Dedifferentiated amniotic fluid mesenchymal stem cell (primary cell): Measurements from ENCODE around the gene SMOC2.
"Not testable (repeated sequence)": the region's sequence is repeated elsewhere in the genome, so short reads cannot be mapped to it uniquely, and the experiment has no call there.

Source experiments
- DNase-seq: peaks from one replicate; pipeline ENCODE4 v3.0.0-alpha.2; 2016; ENCODE audit errors: extremely low spot score

Gene SMOC2

DNA sequence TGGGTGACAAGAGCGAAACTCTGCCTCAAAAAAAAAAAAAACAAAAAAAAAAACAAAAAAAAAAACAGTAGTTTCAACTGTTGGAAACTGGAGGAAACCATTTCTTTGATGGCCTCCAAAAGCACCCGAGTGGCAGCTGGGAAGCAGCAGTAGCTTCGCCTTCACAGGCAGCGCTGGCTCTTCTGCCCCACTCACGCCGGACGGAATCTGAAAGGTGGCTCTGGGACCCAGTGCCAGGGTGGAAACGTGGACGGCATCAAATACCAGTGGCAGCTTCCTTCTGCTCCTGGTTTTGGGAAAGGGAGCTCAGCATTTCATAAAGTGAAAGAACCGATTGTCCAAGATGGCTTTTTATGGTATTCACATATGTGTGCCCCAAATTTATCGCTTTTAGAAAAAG, 159.4 kb downstream of the SMOC2 start:
- no peak for DNase-seq

DNA sequence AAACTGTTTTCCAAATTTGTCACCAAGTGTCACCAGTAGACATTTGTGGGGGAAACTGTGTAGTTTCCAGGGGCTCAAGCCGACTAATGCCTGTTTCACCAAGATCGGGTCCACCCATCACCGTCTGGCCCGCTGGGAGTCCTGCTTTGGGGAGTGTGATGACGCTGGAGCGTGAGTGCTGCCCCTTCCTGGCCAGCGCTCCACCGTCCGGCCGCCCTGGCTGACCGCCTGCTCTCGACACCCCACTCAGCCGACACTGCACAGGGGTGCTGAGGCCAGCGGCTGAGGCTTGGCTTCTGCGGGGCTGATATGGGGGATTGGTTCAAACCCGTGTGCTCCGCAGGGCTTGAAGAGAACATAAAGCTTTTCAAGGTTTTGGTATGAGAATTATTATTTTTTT, 160.1 kb downstream of the SMOC2 start:
- DNase-seq = no peak

DNA sequence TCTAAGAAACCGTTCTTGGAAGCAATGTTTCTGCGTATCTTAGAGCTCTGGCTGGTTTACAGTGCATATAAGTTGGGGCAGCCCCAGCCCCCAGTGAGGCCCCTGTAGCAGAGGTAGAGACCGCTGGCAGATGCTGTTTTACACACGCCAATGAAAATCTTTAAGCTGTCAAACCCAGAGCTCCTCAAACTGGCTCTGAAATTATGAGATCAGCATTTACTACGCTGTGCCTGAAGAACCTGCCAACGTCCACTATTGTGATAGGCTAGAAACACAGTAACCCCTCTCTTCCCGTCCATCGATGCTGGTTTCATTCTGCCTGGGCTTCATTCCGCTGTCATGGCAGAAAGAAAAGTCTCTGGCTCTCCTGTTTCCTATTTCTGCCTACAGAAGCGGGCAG, 160.6 kb downstream of the SMOC2 start:
- DNase-seq = no peak

DNA sequence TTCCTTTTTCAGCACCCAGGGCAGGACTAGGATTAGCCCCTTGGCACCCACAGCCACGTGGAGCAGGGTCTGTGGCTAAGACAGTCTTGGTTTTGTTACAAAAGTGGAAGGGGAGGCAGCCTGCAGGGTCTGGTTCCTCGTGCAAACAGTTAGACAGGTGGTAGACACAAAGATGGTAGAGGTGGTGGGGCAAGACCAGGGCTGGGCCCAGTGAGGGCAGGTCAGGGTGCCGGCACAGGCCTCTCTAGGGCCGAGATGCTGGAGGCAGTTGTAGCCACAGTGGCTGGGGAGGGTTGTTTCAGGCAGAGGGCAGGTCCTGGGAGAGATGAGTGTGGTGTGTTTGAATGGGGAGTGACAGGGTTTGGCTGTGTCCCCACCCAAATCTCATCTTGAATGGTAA, 161.6 kb downstream of the SMOC2 start:
- no peak for DNase-seq

DNA sequence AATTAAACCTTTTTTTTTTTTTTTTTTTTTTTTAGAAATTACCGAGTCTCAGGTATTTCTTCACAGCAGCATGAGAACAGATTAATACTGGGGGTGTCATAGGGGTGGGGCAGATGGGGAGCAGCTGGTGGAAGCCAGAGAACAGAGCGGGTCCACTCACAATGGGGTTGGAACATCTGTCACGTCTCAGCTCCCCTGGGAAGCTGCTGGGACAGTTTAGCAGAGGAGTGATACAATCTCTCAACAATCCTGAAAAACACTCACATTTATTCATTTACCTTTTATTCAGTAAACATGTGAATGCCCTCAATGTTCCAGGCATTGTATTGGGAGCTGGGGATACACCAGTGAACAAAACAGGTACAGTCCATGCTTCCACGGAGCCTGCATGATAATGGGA, 162.2 kb downstream of the SMOC2 start:
- DNase-seq = no peak

DNA sequence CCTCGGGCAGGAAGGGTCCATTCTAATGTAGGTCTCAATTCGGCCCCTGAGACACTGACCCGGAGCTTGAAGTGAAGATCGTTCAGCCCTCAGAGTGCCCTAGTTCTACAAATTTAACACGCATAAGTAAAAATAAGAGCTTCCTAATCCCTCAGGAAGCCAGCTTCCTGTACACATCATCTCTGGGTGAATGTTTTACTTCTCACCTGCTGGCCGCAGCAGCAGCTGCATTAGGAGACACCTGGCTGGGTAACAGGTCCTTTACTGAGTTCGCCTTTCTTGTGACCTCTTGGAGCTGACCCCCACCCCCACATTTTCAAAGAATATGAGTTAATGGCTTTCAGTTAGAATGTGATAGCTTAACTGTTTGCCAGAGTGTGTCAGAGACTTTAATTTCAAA, 165.0 kb downstream of the SMOC2 start:
- no peak for DNase-seq

DNA sequence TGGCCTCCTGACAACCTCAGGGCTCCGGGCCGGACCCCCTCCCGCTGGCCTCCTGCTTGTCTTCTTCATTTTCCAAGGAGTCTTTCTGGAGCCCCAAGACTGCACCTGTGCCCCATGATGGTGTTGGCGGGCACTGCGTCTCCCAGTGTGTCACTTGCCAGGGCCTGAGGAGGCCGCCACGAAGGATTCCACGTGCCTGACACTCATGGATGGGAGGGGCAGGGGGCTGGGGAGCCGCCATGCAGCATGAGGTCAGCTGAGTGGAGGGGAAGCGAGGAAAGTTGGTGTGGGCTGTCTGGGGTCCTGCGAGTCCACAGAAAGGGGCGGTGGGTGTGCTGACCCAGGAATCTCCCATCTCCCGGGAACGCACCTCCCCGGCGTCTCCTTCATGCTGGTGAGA, 165.7 kb downstream of the SMOC2 start:
- DNase-seq = no peak

DNA sequence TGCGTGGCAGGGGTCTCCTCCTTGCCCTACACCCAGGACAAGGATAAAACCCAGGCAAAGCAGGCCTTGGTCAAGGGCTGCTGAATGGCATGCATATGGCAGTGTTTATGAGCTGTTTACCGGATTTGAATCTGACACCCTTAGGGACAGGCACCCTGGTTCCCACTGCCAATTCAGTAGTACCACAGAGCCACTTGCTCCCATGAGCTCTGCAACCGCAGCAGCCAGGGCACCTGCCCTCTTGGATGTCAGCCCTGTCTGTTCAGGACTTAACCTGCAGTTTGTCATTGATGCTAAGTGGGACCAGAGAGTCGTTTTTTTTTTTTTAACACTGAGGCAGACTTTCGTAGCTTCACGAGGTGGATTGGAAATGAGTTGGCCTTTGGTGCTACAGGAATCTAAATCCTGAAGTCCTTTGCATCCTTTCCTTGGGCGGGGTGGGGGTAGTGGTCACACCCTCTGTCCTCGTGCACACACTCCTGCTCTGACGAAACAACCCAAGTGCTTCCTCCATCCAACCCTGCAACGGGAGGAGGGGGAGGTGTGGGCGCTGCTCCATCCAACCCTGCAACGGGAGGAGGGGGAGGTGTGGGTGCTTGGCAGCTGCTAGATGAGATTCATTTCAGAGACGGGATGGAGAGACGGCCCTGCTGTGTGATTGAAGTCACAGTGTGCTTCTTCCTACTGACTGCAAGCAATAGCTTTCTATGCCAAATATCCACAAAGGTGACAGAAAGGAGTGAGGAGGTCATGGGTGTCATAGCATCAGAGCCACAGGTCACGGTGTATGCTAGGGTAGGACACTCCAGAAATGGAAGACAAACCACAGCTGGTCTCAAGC, 166.5 kb downstream of the SMOC2 start:
- no peak for DNase-seq

DNA sequence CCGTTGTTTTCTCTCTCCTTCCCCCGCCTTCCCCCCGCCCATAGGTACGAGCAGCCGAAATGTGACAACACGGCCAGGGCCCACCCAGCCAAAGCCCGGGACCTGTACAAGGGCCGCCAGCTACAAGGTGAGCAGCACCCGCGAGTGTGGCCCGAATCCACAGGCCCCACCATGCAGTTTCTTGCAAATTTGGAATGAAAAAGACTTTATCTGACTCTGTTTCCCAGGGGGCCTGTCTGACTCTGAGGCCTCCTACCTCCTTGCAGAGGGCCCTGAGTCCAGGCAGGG, 167.1 kb downstream of the SMOC2 start:
- no peak for DNase-seq

DNA sequence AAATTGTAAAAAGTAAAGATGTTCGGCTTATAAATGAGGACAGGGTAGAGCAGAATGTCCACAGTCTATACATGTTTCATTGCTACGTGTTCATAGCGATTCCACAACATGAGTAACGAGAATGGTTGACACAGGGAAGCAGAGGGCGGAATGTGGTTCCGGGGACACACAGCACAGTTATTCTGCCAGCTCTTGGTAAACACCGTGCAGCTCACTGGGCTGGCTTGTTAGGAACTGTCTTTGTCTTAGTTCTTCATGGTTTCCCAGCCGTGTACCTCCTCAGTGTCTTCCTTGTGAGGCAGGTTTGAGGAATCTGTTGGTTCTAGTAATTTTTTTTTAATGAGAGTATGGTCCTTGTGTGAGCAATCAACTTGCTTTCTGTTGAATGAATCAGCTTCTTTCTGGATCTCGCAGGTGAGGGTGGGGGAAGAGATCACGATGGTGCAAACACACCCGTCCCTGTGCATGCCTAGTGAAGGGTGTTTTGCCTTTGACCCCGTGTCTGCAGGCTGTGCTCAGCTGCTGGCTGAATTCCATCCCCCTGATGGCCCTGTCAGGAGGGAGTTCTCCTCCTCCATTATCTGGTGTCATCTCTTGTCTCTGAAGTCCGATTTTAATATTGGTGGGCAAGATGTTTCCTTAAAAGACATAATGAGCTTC, 168.2 kb downstream of the SMOC2 start:
- DNase-seq = no peak

DNA sequence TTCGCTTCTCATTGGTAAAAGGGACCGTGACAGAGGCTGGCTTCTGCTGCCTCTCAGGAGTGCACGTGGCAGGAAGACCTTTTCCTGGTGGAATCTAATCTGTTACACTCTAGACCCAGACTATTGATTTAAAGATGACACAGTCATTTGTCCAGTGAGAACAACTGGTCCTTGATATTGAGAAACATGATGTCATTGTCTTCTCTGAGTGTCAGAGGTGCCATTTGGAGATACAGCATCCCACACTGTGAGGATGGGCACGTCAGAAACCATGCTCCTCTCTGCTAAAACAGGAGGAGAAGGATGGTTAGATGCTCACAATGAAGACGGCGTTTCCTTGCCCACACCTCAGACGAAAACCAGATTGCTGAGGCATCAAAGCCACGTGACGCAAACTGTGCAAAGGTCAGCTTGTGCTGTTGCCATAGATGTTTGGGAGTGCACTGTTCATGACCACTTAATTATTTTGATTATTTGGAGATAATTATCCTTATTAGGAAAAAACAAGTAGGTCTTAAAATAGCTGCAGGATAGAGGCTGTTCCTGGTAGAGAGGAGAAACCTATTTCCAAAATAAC, 169.0 kb downstream of the SMOC2 start:
- no peak for DNase-seq

DNA sequence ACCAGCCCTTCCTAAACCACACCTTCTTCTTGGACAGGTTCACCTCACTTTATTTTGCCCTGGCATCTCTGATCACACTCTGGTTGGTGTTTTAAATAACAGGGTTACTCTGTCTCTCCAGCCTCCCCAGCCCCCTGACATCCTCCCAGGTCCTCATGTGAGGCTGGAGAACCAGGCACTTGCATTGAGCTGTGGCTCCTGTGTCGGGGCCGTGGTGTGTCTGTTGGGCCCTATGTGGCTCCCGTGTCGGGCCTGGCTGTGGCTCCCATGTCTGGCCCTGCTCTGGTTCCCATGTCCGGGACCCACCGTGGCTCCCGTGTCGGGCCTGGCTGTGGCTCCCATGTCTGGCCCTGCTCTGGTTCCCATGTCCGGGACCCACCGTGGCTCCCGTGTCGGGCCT, 170.0 kb downstream of the SMOC2 start:
- not testable (repeated sequence) for DNase-seq

DNA sequence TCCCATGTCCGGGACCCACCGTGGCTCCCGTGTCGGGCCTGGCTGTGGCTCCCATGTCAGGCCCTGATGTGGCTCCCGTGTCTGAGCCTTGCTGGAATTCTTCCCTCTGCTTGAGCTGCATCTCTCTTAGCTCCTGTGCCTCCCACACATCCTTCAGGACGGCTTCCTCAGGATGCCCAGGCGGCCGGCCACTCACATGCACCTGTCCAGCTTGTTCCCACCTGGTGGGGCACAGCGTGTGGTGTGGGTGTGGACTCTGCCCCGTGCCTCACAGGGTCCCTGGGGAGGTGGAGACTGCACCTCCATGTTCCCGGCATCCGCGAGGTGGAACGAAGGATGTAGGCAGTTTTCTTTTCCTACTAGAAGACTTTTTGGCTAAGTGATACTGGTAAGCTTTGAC, 170.7 kb downstream of the SMOC2 start:
- no peak for DNase-seq

DNA sequence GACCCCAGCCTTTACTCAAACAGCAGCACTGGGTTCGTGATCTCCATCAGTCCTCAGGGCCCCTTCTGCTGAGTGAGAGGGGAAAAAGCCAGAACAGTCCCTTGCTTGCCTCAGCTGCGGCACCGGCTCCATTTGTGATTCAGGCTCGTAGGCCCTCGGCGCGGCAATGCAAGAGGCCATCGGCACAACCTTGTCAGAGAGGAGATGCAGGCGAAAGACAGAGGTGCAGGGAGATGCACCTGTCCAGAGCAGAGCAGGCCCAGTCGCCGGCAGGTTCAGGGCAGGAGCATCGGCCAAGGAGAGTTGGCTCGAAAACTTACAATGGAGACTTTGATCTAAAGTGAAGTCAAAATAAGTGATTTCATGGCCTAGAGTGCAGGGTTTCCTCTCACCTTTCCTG, 171.6 kb downstream of the SMOC2 start:
- no peak for DNase-seq

DNA sequence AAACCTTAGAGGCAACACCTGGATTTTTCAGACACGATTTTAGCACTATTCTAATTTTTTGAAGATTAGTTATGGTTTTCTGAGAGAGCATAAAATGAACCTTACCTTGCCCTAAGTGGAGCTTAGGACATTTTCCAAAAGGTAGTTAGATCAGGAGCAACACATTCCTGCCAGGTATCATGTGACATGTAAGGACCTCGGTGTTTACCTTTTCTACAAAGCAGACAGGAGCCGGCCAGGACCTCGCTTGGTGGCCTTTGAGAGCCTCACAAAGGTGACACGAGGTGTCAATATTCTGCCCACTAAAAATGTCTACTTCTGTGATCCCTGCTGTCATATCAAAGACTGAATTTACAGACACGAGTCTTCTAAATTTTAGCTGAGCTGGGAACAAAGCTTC, 174.9 kb downstream of the SMOC2 start:
- no peak for DNase-seq

DNA sequence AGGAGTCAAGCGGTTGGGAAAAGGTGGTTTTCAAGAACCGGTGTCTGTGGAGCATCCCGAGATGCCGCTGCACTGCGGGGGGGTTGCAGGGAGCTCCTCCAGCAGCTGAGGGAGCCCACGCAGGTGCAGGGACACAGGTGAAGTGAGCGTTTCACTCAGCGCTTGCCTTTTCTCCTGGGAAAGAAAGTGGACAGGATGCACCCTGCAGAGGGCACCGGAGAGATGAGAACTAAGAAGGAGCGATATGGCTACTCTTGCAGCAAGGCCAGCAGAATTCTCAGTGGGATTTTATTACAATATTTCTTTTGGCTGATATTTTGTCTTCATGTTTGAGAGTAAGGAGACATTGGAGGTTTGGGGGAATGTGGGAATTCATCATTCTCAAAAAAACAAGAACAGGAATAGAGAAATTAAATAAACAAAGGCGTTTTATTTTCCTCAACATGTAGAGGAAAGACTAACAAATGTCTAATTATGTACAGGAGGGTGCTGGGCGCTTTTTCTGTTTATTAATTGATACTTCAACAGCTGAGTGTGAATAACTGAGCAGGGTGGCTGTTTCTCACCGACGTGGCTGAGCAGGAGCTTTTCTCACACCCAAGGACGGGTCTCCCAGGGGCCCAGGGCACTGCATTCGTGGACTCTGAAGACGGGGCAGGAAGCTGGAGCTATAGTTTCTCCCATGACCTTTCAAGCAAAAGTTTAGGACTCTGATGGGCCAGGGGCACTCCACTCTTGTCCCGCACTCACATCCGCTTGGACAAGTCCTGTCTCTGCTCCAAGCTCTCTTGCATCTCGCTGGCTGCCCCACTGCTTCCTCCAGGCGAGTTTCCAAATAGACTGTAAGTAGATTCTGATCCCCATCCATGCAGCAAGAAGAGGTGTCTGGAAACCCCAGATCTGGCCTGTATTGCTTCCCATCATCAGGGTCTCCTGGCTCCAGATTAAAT, 176.1 kb downstream of the SMOC2 start:
- DNase-seq = no peak

DNA sequence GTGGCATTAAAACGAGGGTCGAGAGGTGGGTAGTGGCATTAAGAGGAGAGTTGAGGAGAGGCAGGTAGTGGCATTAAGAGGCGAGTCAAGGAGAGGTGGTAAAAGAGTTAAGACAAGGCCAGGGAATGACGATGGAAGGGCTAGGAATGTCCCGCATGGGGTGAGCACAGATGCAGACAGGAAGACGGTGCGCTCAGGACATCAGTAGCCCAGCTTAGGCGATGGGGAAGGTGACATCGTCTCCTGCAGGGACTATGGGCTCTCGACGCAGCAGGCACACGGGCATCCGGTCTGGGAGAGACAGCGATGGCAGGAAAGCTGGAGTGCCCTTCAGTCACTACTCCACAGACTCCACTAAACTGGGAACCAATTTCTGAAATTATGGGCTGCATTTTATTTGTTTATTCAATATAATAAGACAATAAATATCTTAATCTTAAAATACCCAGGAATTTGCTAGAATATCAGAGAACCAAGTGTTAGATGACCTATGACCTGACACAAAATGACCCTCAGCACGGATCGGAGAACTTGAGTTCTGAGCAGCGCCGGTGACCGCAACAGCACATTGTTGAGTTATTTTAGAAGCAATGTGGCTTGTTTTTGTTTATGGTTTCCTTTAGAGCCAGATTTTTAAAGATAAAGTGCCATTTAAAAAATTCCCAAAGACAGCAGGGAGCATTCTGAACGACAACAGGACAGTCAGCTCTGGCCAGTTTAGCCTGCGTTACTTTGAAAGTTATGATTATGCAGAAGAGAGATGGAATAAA, 177.7 kb downstream of the SMOC2 start:
- DNase-seq = no peak

DNA sequence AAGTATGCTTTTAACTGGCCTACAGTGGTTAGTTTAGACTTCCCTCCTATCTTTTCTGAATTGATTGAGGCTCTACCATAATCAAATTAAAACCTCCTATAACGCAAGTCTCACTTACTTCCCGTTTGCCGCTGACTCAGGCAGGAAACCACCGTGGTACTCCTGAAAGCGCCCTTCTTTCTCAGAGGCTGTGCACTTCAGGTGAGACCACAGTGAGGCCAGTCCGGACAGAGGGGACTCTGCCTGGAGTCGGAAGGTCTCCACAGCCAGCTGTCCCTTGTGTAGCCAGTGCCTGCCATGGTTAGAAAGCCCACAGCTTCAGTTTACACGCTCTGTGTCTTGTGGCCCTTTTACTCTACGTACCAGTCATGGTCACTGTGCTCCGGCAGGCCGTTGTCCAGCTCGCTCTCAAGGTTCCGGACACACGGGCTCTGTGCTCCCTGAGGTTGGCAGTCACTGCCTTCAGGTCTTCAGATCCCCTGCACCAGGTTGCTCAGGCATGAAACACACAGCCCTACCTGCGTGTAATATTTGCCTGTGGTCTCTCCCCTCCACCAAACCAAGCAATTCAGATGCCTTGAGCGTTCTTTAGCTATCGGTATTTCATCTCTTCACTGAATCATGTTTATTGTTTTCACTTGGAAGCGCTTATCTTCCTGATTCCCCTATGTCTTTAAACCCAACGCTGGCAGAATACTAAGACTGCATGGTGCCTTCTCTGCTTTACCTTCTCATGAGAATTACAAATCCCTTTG, 178.8 kb downstream of the SMOC2 start:
- no peak for DNase-seq

DNA sequence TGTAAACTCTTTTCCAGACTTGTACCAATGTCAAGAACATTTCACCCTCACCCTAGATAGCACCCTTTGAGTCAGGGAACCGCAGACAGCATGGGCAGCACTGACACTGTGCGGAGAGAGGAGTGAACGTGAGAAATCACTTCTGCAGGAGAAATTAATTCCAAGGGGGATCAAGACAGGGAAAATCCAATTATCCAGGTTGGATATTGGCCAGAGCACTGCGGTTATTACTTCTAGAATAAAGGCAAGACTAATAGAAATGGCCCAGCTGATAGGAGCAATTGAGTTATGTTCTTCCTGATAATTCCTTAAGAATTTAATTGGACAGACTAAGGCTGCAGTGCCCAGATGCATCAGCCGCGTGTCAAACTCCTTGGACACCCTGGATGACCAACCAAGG, 179.6 kb downstream of the SMOC2 start:
- no peak for DNase-seq

DNA sequence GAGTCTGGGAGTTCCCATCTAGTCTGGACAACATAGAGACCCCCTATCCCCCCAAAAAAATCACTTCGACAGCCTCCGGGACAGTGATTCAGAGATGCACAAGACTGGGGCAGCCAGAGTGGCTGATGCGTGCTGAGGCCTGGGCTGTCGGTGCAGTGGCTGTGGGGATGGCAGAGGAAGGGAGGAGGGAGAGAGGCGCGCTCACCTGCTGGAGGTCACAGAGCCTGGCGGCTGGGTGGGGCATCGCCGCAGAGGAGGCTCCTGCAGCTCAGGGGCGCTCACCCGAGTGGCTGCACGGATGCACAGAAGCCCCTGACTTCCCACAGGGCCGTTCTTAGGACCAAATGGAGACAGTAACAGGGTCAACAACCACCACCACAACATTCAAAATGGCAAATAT, 182.8 kb downstream of the SMOC2 start:
- DNase-seq = no peak

DNA sequence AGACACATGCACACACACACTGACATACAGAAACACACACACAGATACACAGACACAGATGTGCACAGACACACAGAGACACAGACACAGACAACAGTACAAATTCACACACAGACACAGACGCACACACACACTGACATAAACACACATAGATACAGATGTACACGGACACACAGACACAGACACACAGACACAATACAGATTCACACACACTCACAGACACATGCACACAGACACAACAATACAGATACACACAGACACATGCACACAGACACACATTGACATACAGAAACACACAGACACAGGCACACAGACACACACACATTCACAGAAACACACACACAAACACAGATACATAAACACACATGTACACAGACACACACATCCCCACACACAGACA, 183.6 kb downstream of the SMOC2 start:
- DNase-seq = no peak
